Endothelial cell of umbilical vein (primary cell): ENCODE results near the gene ACAA1.

Experiments used
- CTCF ChIP-seq, 2 donors: IDR thresholded peaks; 1 replicate in 1 of 2; 2 replicates in 1 of 2; pipeline ENCODE4 v1.5.1; 2011; ENCODE audit warnings: low read length in 2 of 2, mild to moderate bottlenecking in 2 of 2, moderate library complexity in 2 of 2, control low read depth in 1 of 2, inconsistent platforms in 1 of 2, low read depth in 1 of 2; ENCODE audit not compliant: insufficient read depth in 1 of 2; ENCODE audit errors: extremely low read depth in 1 of 2
- MAX ChIP-seq: IDR thresholded peaks from 2 replicates; pipeline ENCODE4 v1.6.1; 2011; ENCODE audit not compliant: insufficient read depth, insufficient read length
- POLR2A ChIP-seq: IDR thresholded peaks from 2 replicates; pipeline ENCODE4 v1.6.1; 2012; ENCODE audit warnings: low read depth, mild to moderate bottlenecking, control low read depth, low read length
- POLR2AphosphoS5 ChIP-seq: IDR thresholded peaks from 2 replicates; pipeline ENCODE4 v1.6.1; 2012; ENCODE audit warnings: low read depth, mild to moderate bottlenecking, control low read depth, low read length, moderate library complexity; ENCODE audit not compliant: insufficient read depth

DNA sequence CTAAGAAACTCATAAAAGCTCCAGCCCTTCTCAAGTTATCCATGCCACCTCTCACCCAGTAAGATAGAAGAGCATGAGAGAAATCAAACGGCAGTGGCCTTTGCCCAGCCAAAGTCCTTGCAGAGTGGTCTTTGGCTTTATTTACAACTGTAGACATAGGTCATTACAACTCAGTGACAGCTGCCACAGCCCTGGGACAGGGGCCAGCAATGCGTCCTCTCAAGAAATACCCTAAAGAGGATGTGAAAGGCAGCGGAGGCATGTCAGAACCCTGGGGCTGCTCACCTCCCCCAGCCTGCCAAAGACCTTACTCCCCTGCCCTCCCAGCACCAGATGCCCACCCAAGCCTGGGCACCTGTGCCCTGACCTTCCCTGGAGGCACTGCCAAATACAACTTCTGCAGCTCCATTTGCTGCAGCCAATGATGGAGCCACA, 6.3 kb downstream of the ACAA1 start:
- TF ChIP-seq CTCF (IDR thresholded peaks at IDR 0.05; ENCODE audit: extremely low read depth in 1 of 2, insufficient read depth in 1 of 2, low read depth in 1 of 2, low read length in 2 of 2), result no peak
- no peak for TF ChIP-seq POLR2AphosphoS5
- no peak for TF ChIP-seq POLR2A
- no peak for TF ChIP-seq MAX
